Measurements from ENCODE around the gene ZNF438. TPM values are rescaled to one million over a fixed set of nuclear protein-coding genes. Genes with fewer than 3 reads are reported as not detected.

ZNF438 gene
- polyA plus RNA-seq, 3 donors, result 5.4 to 11.1 (median 9.3) TPM

- Histone ChIP-seq H2AFZ (ENCODE audit: insufficient read depth, low read depth, low read length, poor library complexity, severe bottlenecking) (no peak overlapping the region), H3K9ac (ENCODE audit: insufficient read depth, low read length, poor library complexity, severe bottlenecking) (no peak overlapping the region), H3K27ac (ENCODE audit: low read depth in 1 of 2, low read length in 2 of 2) (no peak overlapping the region), H4K20me1 (ENCODE audit: insufficient read depth, low read length) (no peaks in the 10 kb centered on the region), H3K27me3 (ENCODE audit: control insufficient read depth in 2 of 2, insufficient read depth in 2 of 2, low read length in 2 of 2) (no peaks in the 10 kb centered on the region), H3K79me2 (ENCODE audit: insufficient read depth, low read length) (peaks cover 80% of the 10 kb centered on the region), H3K36me3 (replicated peaks in 1 of 2; ENCODE audit: control insufficient read depth in 1 of 2, insufficient read depth in 2 of 2, low read length in 2 of 2) (no peaks in the 10 kb centered on the region), H3K4me3 (replicated peaks in 1 of 3; ENCODE audit: low read depth in 2 of 3, low read length in 3 of 3) (no peak overlapping the region), H3K9me3 (replicated peaks in 1 of 2; ENCODE audit: control insufficient read depth in 1 of 2, insufficient read depth in 1 of 2, low read length in 2 of 2) (no peaks in the 10 kb centered on the region), H3K4me2 (replicated peaks; ENCODE audit: extremely low read depth, low read length, poor library complexity, severe bottlenecking) (no peak overlapping the region), H3K4me1 (ENCODE audit: control insufficient read depth in 1 of 2, insufficient read depth in 2 of 2, low read length in 2 of 2) (peaks cover 22 to 24% of the 10 kb centered on the region in 2 donors)
- H3K4me3 Mint-ChIP-seq, result no peak overlapping the region
- DNase-seq, result no peak
- intact Hi-C loops (cut with micrococcal nuclease), result no loop called here
- peaks cover 0 to 4% of the 10 kb centered on the region in 2 donors for H3K36me3 Mint-ChIP-seq
- TF ChIP-seq CTCF (IDR thresholded peaks at IDR 0.05), result no peak
- no peaks in the 10 kb centered on the region for H3K9me3 Mint-ChIP-seq
- peaks cover 42% of the 10 kb centered on the region for H3K4me1 Mint-ChIP-seq
- H3K27me3 Mint-ChIP-seq (ENCODE audit: low read depth in 3 of 3), result peaks cover 0 to 1% (median 0%) of the 10 kb centered on the region in 3 donors
- H3K27ac Mint-ChIP-seq, result no peak overlapping the region
Measured at GRCh38 chr10:31025142-31025541, 6.5 kb downstream of the ZNF438 start.

- Histone ChIP-seq H3K9ac (ENCODE audit: insufficient read depth, low read length, poor library complexity, severe bottlenecking) (no peak overlapping the region), H3K4me3 (replicated peaks in 1 of 3; ENCODE audit: low read depth in 2 of 3, low read length in 3 of 3) (no peak overlapping the region), H3K9me3 (replicated peaks in 1 of 2; ENCODE audit: control insufficient read depth in 1 of 2, insufficient read depth in 1 of 2, low read length in 2 of 2) (no peaks in the 10 kb centered on the region), H3K4me1 (ENCODE audit: control insufficient read depth in 1 of 2, insufficient read depth in 2 of 2, low read length in 2 of 2) (peaks cover 12 to 22% of the 10 kb centered on the region in 2 donors), H3K4me2 (replicated peaks; ENCODE audit: extremely low read depth, low read length, poor library complexity, severe bottlenecking) (no peak overlapping the region), H4K20me1 (ENCODE audit: insufficient read depth, low read length) (no peaks in the 10 kb centered on the region), H2AFZ (ENCODE audit: insufficient read depth, low read depth, low read length, poor library complexity, severe bottlenecking) (no peak overlapping the region), H3K79me2 (ENCODE audit: insufficient read depth, low read length) (peaks cover 80% of the 10 kb centered on the region), H3K27me3 (ENCODE audit: control insufficient read depth in 2 of 2, insufficient read depth in 2 of 2, low read length in 2 of 2) (no peaks in the 10 kb centered on the region), H3K27ac (ENCODE audit: low read depth in 1 of 2, low read length in 2 of 2) (no peak overlapping the region), H3K36me3 (replicated peaks in 1 of 2; ENCODE audit: control insufficient read depth in 1 of 2, insufficient read depth in 2 of 2, low read length in 2 of 2) (no peaks in the 10 kb centered on the region)
- H3K27ac Mint-ChIP-seq, result no peak overlapping the region
- 68% methylated on average over 4 of the region's 5 CpGs for WGBS (ENCODE audit: insufficient coverage)
- no peak overlapping the region for H3K4me3 Mint-ChIP-seq
- DNase-seq, result no peak
- no peak for TF ChIP-seq CTCF (IDR thresholded peaks at IDR 0.05)
- peaks cover 3 to 4% of the 10 kb centered on the region in 2 donors for H3K36me3 Mint-ChIP-seq
- no peaks in the 10 kb centered on the region for H3K9me3 Mint-ChIP-seq
- intact Hi-C loops (cut with micrococcal nuclease), result no loop called here
- H3K27me3 Mint-ChIP-seq (ENCODE audit: low read depth in 3 of 3), result peaks cover 0 to 1% (median 0%) of the 10 kb centered on the region in 3 donors
- H3K4me1 Mint-ChIP-seq, result peaks cover 30% of the 10 kb centered on the region
Measured at GRCh38 chr10:31023558-31023957, 8.1 kb downstream of the ZNF438 start.
